Uterus (tissue), 4 donors: ENCODE results near the gene TNNI3K. TPM values are rescaled to one million over a fixed set of nuclear protein-coding genes. Genes with fewer than 3 reads are reported as not detected.

Experiments used
- DNase-seq, 2 donors: peaks; one replicate each; pipeline ENCODE4 v3.0.0-alpha.2; 2019 to 2020
- H3K27ac ChIP-seq, 2 donors: fragments of 200-600 bp; sonication (generic); 1 replicate in 1 of 2; 2 replicates in 1 of 2; pipeline ENCODE4 v1.5.1; 2016 to 2018
- H3K27me3 ChIP-seq, 2 donors: fragments of 200-600 bp; sonication (generic); one replicate each; pipeline ENCODE4 v1.5.1; 2018 to 2019; ENCODE audit warnings: control low read depth in 1 of 2
- H3K36me3 ChIP-seq, 2 donors: fragments of 200-600 bp; sonication (generic); one replicate each; pipeline ENCODE4 v1.5.1; 2019; ENCODE audit warnings: control low read depth in 1 of 2
- H3K4me1 ChIP-seq, 2 donors: fragments of 200-600 bp; sonication (generic); one replicate each; pipeline ENCODE4 v1.5.1; 2018 to 2019; ENCODE audit warnings: control low read depth in 1 of 2
- H3K4me3 ChIP-seq, 2 donors: fragments of 200-600 bp; sonication (generic); 1 replicate in 1 of 2; 2 replicates in 1 of 2; pipeline ENCODE4 v1.5.1; 2018 to 2019; ENCODE audit warnings: mild to moderate bottlenecking in 1 of 2
- H3K9me3 ChIP-seq, 2 donors: fragments of 200-600 bp; sonication (generic); one replicate each; pipeline ENCODE4 v1.5.1; 2019; ENCODE audit warnings: control low read depth in 1 of 2
- POLR2A ChIP-seq, 2 donors: fragments of 450-650 bp; IDR thresholded peaks; one replicate each; pipeline ENCODE4 v1.6.1; 2016; ENCODE audit warnings: antibody characterized with exemption in 2 of 2, mild to moderate bottlenecking in 1 of 2, moderate library complexity in 1 of 2
- intact Hi-C: fragments of 100-400 bp; cut with DNase I; formaldehyde crosslinking; loops from one replicate; pipeline ENCODE4 v1.15.1; 2023; ENCODE audit warnings: low total_unique reads
- total RNA-seq, 4 donors: library from RNA; depleted of rRNA in 3 of 4; stranded (reverse); fragments of >200 nt in 3 of 4; gene quantifications; one replicate each; pipeline versions ENCODE4 v1.1.0 to v1.2.4, GENCODE V29; 2014 to 2023
- TF ChIP-seq, protein P1 (sequence below), 4 experiments: fragments of 200-600 bp in 2 of 4; fragments of 450-650 bp in 2 of 4; sonication (generic) in 2 of 4; IDR thresholded peaks; one replicate each; pipeline ENCODE4 v1.5.1; 2016 to 2019; ENCODE audit warnings: antibody characterized with exemption in 4 of 4, mild to moderate bottlenecking in 2 of 4, moderate library complexity in 1 of 4
- donor health status: DM: yes; HTN: yes; CAD: no.

TNNI3K gene
- total RNA-seq, 4 donors from 2014 or later = 0.26 to 5.3 (median 1.5) TPM; not detected in 1

DNA sequence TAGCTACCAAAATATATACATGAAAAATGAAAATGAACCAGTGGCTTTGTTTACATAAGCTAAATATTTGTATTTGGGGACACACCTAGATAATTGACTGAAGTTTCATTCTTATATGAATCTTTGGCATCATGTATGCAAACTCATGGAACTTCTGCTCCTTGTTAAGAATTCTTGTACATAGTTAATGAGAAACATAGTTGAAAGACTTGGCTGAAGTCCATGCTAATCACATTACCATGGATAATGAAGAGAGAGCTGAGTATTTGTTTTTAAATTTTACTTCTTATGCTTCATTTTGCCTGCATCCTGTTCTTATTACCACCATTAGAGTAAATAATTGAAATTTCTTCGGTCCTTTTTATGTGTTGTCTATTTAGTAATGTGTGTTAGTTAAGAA, 168.4 kb downstream of the TNNI3K start:
- Histone ChIP-seq H3K27me3 (no peaks in the 10 kb centered on the region), H3K27ac (no peak overlapping the region), H3K4me1 (no peaks in the 10 kb centered on the region), H3K36me3 (no peaks in the 10 kb centered on the region), H3K4me3 (no peak overlapping the region), H3K9me3 (no peaks in the 10 kb centered on the region)
- TF ChIP-seq POLR2A (IDR thresholded peaks at IDR 0.05) = no peak
- TF ChIP-seq, protein P1, sequence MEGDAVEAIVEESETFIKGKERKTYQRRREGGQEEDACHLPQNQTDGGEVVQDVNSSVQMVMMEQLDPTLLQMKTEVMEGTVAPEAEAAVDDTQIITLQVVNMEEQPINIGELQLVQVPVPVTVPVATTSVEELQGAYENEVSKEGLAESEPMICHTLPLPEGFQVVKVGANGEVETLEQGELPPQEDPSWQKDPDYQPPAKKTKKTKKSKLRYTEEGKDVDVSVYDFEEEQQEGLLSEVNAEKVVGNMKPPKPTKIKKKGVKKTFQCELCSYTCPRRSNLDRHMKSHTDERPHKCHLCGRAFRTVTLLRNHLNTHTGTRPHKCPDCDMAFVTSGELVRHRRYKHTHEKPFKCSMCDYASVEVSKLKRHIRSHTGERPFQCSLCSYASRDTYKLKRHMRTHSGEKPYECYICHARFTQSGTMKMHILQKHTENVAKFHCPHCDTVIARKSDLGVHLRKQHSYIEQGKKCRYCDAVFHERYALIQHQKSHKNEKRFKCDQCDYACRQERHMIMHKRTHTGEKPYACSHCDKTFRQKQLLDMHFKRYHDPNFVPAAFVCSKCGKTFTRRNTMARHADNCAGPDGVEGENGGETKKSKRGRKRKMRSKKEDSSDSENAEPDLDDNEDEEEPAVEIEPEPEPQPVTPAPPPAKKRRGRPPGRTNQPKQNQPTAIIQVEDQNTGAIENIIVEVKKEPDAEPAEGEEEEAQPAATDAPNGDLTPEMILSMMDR (IDR thresholded peaks at IDR 0.05) = no peak
- intact Hi-C loops = no loop called here
- no peak for DNase-seq

DNA sequence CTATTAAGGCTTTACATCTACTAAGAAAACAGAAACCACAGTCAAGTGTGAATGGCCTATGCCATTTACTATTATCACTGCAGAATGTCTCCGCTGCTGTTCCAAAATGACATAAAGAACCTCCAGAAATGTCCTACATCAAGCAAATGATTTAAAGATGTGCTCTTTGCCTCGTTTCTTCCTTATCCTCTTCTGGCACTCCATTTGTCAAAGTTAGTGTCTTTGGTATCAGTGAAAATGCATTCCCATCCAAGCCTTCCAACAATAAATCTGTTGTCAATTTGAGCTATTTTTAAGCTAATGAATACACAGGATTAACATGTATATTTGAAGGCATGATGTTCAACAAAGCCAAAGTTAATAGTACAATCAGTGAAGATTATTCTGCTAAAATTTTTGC, 171.6 kb downstream of the TNNI3K start:
- Histone ChIP-seq H3K27me3 (no peaks in the 10 kb centered on the region), H3K36me3 (no peaks in the 10 kb centered on the region), H3K27ac (no peak overlapping the region), H3K4me3 (no peak overlapping the region), H3K9me3 (no peaks in the 10 kb centered on the region), H3K4me1 (no peaks in the 10 kb centered on the region)
- DNase-seq = no peak
- intact Hi-C loops = no loop called here
- no peak for TF ChIP-seq POLR2A (IDR thresholded peaks at IDR 0.05)
- TF ChIP-seq, protein P1 (IDR thresholded peaks at IDR 0.05) = no peak

DNA sequence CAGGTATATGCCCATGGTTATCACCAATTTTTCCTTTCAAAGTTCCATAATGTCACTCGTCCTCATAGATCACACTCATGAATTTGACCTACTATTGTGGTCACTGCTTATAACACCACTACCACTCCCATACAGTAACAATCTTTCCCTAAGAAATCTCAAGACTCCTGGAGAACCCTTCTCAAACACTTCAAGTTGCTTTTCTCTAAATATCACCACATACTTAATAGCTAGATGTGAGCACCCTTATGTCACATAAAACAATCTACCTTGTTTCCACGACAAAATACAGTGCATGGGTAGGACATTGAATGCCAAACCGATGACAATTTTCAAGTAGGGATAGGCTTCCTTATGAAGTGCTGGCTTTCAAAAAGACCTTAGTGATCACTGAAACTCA, 172.7 kb downstream of the TNNI3K start:
- no peaks in the 10 kb centered on the region for H3K4me1 ChIP-seq
- no peak for TF ChIP-seq POLR2A (IDR thresholded peaks at IDR 0.05)
- TF ChIP-seq, protein P1 (IDR thresholded peaks at IDR 0.05) = no peak
- DNase-seq = no peak
- H3K4me3 ChIP-seq = no peak overlapping the region
- no peaks in the 10 kb centered on the region for H3K9me3 ChIP-seq
- H3K27ac ChIP-seq = no peak overlapping the region
- intact Hi-C loops = no loop called here
- no peaks in the 10 kb centered on the region for H3K27me3 ChIP-seq
- H3K36me3 ChIP-seq = no peaks in the 10 kb centered on the region

DNA sequence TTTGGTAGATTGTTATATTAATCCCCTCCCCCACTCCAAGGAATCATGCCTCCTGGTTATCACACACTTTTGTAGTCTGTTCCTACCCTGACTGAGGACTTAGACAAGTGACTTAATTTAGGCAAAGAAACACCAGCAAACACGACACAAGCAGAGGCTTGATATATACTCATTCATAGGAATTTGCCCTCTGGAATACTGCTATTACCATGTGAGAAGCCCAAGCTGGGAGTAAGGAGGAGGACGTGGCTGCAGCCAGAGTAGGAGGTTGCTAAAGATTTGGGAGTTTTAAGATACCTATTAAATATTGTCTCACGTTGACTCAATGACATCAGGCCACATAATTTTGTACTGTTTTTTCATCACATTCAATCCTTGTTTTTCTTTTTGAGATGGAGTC, 177.1 kb downstream of the TNNI3K start:
- H3K36me3 ChIP-seq = no peaks in the 10 kb centered on the region
- H3K4me1 ChIP-seq = no peaks in the 10 kb centered on the region
- H3K27me3 ChIP-seq = no peaks in the 10 kb centered on the region
- no peak for DNase-seq
- H3K9me3 ChIP-seq = no peaks in the 10 kb centered on the region
- no peak overlapping the region for H3K4me3 ChIP-seq
- intact Hi-C loops = no loop called here
- no peak overlapping the region for H3K27ac ChIP-seq
- TF ChIP-seq, protein P1 (IDR thresholded peaks at IDR 0.05) = no peak
- TF ChIP-seq POLR2A (IDR thresholded peaks at IDR 0.05) = no peak

DNA sequence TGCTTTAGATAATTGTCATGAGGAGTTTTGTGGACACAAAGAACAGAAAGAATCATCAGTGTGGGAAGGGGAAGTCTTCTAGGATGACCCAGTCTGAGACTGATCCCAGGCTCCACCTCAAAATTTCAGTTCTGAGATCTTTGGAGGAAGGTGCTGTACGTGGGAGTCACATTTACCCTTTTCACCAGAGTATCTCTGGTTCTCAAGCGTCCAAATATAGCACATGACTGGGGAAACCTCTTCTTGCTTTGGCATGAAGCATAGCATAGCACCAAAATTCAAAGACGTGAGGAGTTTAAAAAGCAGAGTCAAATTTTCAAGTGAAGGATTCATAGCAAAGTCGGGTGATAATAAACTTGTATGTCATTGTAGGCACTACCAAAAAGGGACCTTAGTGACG, 180.7 kb downstream of the TNNI3K start:
- Histone ChIP-seq H3K9me3 (no peaks in the 10 kb centered on the region), H3K4me3 (no peak overlapping the region), H3K4me1 (no peaks in the 10 kb centered on the region), H3K27ac (no peak overlapping the region), H3K36me3 (no peaks in the 10 kb centered on the region), H3K27me3 (no peaks in the 10 kb centered on the region)
- TF ChIP-seq POLR2A (IDR thresholded peaks at IDR 0.05) = no peak
- TF ChIP-seq, protein P1 (IDR thresholded peaks at IDR 0.05) = no peak
- no peak for DNase-seq
- intact Hi-C loops = no loop called here
